UCSD-AML1 (cell line): ENCODE measurements around the gene ABR.
A peak's percentile ranks its signal among the peaks of the same experiment; 100 is the strongest.
"Not testable (repeated sequence)": the region's sequence is repeated elsewhere in the genome, so short reads cannot be mapped to it uniquely, and the experiment has no call there.

Experiments used
- DNase-seq: peaks from one replicate; lab custom pipeline; 2025; ENCODE audit not compliant: unreplicated experiment; lab: John Stamatoyannopoulos, UW

Gene ABR

DNA sequence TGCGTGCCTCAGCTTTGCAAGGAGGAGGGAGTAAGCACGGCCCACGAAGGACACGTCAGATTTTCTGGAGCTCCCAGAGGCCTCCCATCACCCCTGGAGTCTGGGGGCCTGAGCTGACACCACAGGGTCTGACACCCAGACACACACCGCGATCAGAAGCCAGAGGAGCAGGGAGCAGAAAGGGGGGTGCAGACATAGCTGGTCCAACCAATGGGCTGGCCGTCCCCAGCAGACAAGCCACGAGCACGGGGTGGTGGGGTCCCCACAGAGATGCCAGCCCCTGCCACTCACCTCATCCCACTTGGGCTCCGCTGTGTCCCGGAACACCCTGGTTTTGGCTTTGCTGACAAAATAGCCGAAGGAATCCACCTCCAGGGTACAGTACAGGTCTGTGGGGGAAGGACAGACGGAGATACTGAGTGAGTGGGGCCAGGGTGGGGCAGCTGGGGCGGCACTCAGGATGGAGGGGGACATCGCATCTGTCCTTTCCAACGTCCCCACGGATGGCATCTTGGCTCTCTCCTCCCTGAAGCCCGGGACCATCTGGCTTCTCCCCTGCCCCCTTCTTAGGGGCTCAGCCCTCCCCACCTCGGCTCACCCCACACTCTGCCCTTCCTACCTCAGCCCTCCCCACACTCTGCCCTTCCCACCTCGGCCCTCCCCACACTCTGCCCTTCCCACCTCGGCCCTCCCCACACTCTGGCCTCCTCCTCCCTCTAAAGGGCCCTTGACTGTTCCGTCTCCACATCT lies 129.4 kb downstream of the ABR start:
- no peak for DNase-seq

DNA sequence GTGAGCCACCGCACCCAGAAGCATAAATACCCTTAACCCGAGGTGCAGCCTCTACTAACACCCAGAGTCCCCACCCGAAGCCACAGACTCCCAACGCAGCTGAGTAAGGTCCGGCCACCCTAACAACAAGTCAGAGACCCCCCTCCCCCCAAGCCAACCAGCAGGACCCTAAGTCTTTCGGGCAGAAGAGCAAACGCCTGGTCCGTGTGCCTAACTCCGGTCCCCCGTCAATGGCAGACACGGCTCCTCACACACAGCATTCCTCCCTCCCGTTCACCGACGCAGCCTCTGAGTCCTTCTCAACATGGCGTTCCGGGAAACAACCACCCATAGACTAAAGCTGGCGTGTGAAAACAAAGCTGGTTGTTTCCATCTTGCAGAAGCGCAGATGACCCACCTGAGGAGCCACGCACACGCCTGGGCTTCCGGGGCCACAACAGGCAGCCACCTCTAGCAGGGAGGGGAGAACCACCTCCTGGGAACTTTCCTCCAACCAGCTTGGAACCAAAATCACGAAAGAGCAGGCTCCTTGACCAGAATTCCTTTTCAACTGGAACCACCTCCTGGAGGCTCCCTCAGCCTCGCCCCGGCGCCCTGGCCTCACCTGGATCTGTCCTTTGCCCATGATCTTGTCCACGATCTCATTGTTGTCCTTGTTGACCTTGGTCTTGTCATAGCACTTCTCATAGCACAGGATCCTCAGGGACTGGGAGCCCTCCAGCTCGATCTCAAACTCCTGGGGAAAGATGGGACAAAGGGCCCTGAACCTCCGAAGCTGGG lies 130.1 kb downstream of the ABR start:
- DNase-seq: no peak

DNA sequence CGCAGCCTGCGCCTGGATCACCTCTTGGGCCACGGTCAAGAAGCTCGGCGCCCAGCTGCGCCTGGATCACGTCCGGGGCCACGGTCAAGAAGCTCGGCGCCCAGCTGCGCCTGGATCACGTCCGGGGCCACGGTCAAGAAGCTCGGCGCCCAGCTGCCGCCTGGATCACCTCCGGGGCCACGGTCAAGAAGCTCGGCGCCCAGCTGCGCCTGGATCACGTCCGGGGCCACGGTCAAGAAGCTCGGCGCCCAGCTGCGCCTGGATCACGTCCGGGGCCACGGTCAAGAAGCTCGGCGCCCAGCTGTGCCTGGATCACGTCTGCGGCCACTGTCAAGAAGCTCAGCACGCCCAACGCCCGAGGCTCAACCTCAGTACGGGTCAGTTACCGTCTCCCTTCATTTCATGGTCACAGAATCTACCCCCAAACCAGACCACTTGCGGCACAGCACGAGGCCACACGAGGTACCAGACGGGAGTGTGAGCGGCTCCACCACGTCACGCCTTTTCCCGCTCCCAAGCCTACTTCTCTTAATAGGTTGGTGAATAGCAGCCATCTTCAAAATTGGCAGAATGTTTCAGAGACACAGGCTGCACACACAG lies 131.2 kb downstream of the ABR start:
- DNase-seq: not testable (repeated sequence)

DNA sequence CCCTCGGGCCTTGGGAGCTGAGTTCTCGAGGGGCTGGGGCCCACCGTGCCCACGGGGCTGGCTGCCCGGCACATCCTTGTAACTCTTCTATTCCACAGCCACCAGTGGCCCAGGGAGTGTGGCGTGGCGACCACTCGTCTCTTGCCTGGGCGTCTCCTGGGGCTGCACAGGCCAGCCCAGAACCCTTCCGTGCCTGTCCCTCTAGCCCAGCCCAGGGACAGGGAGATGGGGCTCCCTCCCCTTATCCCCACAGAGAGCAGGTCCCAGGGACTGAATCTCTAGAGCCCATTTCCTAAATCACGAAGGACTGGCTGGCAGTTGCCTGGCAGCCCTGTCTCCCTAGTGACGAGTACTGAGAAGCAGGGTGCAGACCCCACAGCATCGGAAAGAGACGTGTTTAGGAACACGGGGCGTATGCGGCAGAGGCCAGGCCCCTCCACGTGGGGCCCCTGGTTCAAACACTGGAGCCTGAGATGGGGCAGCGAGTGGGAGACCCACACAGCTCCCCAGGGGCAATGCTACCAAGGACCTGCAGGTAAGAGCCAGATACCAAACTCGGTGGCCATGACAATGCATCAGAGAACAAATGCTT lies 131.8 kb downstream of the ABR start:
- no peak for DNase-seq

DNA sequence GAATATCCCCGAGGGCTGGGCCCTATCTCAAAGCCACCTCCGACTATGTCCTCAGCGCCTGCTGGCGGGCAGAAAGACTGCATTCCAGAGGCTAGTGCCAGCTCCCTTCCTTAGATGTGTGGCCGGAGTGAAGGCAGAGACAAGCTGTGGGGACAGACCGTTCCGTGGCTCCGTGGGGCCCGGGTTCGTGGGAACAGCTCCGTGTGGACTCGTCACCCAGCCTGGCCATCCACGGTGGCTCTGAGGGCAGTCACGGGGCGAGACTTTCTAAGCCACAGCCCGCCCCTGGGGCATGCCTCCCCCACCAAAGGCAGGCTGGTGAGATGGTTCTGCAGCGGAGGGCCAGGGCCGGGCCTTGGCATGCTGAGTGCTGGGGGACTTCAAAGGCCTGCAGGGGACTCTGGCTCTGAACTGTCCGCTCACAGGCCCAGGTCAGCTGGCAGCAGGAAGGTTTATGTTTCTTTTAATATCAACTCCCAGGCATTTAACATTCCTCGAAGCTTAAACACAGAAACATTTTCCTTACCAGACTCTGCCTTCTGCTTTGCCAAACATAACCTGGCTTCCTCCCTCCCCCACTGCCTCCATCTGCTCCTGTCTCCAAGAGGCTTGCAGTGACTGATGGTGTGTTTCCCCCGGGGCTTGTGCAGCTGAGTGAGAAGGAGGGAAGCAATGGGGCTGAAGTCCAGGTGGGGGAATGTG lies 132.5 kb downstream of the ABR start:
- no peak for DNase-seq

DNA sequence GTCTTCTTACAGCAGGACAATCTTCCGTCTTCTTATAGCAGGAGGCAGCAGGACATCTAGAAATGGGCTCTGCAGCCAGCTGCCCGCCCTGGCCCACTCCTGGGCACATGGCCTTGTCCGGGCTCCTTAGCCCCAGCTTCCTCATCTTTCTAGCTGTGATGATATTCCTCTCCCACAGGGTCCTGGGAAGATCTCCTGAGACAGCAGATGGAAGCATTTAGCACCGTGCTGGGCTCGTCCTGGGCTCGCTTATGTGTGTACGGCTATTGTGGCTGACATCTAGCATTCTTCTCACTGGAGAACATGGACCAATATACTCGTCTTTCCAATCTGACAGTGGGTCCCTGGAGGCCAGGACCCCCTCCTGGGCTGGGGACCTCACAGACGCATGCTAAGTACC lies 134.3 kb downstream of the ABR start:
- no peak for DNase-seq

DNA sequence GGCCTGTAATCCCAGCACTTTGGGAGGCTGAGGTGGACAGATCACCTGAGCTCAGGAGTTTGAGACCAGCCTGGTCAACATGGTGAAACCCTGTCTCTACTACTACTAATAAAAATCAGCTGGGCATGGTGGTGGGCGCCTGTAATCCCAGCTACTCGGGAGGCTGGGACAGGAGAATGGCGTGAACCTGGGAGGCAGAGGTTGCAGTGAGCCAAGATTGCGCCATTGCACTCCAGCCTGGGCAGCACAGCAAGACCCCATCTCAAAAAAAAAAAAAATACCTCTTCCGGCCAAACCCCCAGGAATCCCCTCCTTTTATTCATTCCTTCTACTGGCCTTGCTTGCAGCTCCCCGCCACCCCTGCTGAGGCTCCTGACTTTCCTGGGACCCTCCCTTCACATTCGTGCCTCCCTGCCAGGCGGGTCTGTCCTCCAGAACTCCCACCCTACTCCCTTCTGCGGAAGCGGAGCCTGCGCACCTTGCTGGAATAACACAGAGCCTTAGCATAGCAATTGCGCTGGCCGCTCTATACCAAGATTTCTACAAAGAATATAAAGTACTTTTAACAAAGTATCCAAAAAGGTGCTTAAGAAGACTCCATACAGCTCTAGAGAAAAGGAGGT lies 135.3 kb downstream of the ABR start:
- not testable (repeated sequence) for DNase-seq

DNA sequence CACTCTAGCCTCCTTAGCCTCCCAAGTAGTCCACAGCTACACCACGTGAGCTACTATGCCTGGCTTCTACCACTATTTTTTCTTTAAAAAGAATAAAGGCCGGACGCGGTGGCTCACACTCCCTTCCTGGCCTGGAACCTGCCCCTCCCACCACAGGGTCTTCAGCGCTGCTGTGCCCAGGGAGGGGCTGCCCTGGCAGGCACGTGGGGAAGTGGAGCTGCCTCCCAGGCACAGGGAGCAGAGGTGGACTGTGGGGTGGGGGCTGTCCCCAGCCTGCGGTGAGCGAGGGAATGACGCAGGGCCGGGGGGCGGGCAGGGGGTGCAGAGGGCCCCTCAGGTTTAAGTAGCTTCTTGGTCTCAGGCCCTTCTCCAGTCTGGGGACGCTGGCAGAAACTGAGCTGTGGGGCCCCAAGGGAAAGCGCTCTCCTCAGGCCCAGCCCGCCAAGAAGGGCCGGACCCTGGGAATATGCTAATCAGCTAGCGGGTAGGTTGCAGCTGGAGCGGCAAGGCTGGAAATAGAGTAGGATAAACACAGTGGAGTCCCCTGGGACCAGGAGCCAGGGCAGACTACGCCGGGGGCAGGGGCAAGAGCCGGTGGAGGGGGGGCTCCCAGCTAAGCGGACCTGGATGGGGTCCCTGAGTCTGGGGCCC lies 136.1 kb downstream of the ABR start:
- peak; percentile 82 for DNase-seq

DNA sequence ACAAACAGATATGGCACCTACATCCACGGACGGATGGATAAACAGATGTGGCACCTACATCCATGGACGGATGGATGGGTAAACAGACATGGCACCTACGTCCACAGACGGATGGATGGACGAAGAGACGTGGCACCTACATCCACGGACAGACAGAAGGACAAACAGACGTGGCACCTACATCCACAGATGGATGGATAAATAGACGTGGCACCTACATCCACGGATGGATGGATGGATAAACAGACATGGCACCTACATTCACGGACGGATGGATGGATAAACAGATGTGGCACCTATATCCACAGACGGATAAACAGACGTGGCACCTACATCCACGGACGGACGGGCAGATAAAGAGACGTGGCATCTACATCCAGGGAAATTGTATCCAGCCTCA lies 137.3 kb downstream of the ABR start:
- DNase-seq: no peak

DNA sequence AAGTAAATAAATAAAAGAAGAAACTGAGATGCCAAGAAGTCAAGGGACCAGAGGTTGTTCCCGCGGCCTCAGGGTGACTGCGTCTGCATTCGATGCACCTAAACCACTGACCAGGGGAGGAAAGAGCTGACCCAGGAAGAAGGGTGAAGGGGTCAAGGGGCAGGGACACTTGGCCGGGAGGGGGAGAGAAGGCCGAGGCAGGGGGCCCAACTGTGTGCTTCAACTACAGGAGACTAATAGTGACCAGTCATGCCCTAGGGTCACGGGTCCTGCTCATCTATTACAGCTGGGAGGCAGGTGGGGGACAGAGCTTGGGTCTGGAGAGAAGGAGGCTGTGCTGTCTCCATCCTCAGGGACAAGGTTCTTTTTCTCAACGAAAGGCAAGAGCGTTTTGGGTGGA lies 138.0 kb downstream of the ABR start:
- no peak for DNase-seq

DNA sequence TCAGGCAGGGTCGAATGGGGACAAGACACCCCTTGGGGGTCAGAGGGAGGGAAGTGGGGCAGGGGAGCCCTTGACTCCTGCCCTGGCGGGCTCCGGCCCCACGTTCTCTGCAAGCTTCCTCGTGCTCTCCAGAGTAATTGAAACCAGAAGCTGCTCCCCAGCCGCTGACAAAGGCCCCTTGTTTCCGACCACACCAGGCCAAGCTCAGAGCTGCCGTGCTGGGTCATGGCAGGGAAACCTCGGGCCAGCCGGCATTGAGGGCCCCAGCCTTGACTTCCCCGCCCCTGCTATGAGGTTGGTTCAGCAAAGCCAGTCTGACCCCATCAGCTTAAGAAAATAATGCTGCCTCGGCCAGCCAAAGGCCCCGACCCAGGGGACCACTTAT lies 139.6 kb downstream of the ABR start:
- peak; percentile 39 for DNase-seq

DNA sequence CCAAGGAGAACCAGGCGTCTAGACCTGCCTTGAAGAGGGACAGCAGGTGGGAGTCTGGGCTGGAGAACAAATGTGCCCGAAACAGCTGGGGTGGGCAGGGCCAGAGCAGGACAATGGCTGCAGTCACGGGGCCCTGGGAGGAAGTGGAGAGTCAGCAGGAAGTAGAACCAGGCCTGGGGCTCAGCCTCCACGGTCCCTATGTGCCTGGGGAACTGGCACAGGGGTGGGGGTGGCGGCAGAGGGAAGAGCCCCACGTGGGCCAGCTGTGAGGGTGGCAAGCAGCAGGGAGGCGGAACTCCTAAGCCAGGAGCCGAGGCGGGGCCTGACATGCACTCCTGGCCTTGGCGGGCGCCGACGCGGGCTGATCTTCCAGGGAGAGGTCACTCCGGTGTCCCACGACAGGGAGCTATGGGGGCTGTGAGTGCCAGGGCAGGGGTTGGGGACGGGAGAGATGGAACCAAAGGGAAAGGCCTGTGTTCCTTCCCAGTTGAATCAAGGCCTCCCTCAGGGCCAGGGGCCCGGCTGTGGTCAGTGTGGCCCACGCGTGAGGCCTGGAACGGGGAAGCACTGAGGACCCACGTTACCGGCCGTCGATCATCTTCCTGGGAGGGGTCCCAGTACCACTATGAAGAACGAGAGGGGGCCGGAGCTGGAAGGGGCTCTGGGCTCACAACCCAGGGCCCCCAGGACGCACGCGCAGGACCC lies 140.1 kb downstream of the ABR start:
- peak; percentile 90 for DNase-seq

DNA sequence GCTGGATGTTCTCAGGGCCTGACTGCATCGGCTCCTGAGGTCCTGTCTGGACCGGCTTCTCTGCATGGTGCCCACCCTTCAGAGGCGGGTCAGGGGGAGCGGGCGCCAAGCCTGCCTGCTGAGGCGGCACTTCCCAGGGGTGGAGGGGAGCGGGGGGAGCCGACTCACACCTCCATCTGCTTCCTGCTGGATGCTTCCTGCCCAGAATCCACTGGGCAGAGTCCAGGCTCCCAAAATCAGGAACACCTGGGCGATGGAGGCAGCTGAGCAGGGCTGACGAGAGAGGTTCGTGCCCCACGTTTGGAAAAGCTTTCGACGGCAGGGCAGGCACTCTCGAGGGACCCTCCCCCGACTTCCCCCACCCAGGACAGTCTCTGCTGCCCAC lies 140.7 kb downstream of the ABR start:
- no peak for DNase-seq

DNA sequence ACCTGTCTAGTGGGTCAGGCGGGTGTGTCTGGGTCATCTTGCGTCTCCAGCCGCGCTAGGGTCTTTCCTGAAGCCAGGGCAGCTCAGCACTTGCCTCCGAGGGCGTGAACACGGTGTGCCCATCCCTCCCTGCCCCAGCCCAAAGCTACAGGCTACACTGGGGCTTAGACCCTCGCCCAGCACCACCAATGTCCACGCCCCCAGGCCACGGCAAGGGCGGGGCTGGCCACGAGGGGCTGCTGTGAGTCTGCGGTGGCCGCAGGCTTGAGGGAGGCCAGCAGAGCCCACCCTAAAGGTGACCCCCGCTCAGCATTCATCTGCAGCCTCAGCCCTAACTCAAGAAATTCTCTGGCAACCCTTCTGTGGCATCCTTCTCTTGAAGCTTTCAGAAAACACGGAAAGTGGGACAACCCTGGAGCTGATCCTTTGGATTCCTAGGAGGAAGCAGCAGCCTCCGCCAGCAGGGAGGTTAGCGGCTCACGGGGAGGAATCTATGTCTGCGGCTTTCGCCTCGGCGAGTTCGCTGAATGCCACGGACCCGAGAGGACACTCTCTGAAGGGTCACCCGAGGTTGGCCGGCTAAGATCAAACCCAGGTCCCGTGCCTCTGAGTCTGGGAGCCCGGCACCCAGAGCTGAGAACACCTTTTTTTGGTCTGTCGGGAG lies 141.2 kb downstream of the ABR start:
- no peak for DNase-seq

DNA sequence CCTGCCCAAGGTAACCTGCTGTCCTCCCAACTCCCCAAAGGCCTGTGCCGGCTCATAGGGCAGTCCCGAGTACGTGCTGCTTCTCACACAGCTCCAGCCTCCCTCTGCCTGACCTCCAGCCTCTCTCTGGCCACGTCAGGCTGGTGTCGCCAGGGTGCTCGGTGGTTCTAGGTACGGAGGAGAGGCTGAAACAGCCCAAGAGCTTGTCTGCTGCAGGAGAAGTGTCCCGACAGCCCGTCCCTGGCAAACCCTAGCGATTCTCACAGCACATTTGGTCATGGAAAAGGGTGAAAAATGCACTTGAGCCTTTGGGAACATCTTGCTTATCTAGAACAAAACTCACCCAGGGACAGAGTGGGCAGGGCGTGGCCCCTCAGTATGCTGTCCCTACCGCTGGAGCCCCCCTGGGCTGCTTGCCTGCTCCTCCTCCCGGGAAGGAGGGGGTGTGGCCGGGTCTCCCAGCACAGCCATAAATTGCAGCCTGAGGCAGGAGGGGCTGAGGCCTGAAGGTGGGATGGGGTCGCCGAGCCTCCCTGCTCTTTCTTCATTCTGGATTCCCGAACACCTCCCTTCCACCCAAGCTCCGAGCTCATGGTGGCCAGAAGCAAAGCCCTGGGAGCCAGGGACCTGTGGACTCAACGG lies 142.4 kb downstream of the ABR start:
- no peak for DNase-seq

DNA sequence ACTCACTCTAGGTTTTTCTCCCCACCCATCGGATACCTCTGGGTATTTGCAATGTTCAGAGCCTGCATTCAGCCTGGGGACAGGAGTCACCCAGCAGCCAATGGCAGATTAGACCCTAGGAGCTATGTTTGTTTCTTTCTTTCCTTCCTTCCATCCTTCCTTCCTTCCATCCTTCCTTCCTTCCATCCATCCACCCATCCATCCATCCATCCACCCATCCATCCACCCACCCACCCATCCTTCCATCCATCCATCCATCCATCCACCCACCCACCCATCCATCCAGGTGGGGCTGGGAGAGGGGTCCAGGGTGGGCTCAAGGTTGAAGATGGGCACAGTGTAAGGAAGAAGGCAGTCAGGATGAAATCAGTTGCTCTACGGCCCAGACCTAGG lies 142.9 kb downstream of the ABR start:
- no peak for DNase-seq

DNA sequence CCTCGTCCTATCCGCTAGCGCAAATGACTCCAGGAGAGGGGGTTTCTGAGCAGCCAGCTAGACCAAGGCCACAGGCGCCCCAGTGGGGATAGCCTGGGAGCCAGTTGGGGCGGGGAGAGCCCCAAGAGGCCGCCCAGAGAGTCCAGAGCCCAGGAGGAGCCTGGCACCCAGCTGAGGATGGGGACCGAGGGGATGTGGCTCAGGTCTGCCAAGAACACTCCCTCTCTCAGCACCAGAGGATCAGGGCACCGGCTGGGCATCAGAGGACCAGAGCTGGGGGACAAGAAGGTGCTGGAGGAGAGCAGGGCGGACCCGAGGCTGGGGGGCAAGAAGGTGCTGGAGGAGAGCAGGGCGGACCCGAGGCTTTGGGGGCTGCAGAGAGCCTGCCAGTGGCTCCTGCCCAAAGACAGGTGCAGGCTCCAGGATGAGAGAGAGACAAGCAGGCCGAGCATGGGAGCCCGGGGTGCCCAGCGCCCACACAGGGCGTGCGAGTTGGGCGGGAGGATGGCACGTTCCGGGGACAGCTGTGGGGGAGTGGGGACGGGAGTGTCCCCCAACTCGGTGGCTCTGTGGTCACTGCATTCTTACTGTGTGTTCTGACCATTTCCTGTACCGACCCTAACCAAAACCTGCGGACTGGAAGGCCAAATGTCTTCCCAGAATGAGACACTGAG lies 143.5 kb downstream of the ABR start:
- DNase-seq: no peak

DNA sequence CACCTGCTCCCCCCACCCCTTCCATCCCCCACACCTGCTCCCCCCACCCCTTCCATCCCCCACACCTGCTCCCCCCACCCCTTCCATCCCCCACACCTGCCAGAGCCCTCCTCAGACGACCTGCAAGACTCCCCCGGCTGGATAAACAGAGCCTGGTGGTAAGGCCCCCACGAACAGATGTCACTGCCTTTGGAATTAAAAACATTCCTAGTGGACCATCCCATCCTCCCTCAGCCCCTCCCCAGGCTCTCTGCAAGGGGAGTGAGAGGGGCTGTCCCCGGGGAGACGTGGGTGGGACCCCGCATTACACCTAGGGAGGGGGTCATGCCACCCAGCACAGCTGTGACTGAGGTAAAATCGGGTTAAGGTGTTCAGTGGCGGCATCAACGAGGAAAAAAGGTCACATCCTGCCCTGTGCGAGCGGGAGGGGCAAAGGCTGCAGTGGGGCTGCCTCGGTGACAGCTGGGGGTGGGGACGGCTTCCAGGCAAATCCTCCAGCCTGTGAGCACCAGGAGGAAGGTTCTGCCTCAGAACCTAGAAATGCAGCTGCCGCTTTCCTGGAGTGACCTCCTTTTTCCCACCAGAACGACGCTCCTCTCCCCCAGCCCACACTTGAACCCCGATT lies 144.1 kb downstream of the ABR start:
- DNase-seq: no peak
